ENCODE data around the gene C17orf100. TPM values are rescaled to one million over a fixed set of nuclear protein-coding genes. Genes with fewer than 3 reads are reported as not detected.
"Not testable (repeated sequence)": the region's sequence is repeated elsewhere in the genome, so short reads cannot be mapped to it uniquely, and the experiment has no call there.

C17orf100 gene
- total RNA-seq, 1 donor from 2014 or later, result 1.7 TPM

DNA sequence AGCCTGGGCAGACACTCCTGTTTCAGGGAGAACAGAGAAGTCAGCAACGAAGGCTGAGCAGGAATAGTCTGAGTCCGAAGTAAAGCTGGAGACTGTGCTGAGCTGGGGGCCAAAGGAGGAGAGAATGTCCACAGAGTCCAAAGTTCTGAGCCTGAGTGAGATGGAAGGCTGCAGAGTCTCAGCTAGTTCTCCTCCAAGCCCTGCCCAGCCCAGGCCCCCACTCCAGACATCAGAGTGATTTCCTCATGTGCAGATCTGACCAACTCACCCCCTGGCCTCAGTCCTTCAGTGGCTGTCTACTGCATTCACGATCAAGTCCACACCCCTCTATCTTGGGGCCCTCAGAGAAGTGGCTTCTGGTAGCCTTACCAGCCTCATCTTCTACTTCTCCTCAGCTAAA, 40.0 kb downstream of the C17orf100 start:
- intact Hi-C loops (cut with micrococcal nuclease), result no loop called here

GRCh38 chr17:6691958-6692357, 40.4 kb downstream of the C17orf100 start:
- intact Hi-C loops (cut with micrococcal nuclease); DNase-seq (ENCODE audit: low spot score); H3K36me3 Mint-ChIP-seq (ENCODE audit: low read depth); H3K9me3 Mint-ChIP-seq; H3K27ac Mint-ChIP-seq; H3K4me1 Mint-ChIP-seq (ENCODE audit: low read depth); H3K4me3 Mint-ChIP-seq: not testable (repeated sequence)
- H3K27me3 Mint-ChIP-seq (ENCODE audit: insufficient read depth), result peaks cover 19% of the 10 kb centered on the region

More for the DNA sequence above, 40.0 kb downstream of the C17orf100 start:
- no peak for DNase-seq (ENCODE audit: low spot score)
- H3K27me3 Mint-ChIP-seq (ENCODE audit: insufficient read depth), result peaks cover 17% of the 10 kb centered on the region
- H3K4me1 Mint-ChIP-seq (ENCODE audit: low read depth), result no peaks in the 10 kb centered on the region
- no peaks in the 10 kb centered on the region for H3K36me3 Mint-ChIP-seq (ENCODE audit: low read depth)
- H3K4me3 Mint-ChIP-seq, result no peak overlapping the region
- H3K9me3 Mint-ChIP-seq, result no peaks in the 10 kb centered on the region
- H3K27ac Mint-ChIP-seq, result no peak overlapping the region

- Mint-ChIP-seq H3K9me3 (no peaks in the 10 kb centered on the region), H3K4me1 (ENCODE audit: low read depth) (no peaks in the 10 kb centered on the region), H3K36me3 (ENCODE audit: low read depth) (no peaks in the 10 kb centered on the region), H3K27ac (no peak overlapping the region), H3K4me3 (no peak overlapping the region), H3K27me3 (ENCODE audit: insufficient read depth) (peaks cover 18% of the 10 kb centered on the region)
- intact Hi-C loops (cut with micrococcal nuclease), result no loop called here
- no peak for DNase-seq (ENCODE audit: low spot score)
Observed at GRCh38 chr17:6695051-6695450, 43.5 kb downstream of the C17orf100 start.

DNA sequence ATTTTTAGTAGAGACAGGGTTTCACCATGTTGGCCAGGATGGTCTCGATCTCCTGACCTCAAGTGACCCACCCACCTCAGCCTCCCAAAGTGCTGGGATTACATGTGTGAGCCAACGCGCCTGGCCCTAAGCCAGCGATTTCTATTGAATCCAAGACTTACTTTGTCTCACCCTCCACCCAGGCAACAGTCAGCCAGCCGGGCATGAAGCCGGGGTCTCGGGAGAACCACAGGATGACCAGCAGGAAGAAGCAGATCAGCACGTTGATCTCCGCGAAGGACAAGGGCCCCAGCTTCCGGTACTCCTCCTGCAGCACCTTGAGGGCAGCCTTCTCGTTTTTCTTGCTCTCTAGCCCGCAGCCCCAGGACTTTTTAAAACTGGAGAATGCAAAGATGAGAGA, 44.0 kb downstream of the C17orf100 start:
- Mint-ChIP-seq H3K4me1 (ENCODE audit: low read depth) (no peaks in the 10 kb centered on the region), H3K27me3 (ENCODE audit: insufficient read depth) (peaks cover 18% of the 10 kb centered on the region), H3K9me3 (no peaks in the 10 kb centered on the region), H3K36me3 (ENCODE audit: low read depth) (no peaks in the 10 kb centered on the region), H3K27ac (no peak overlapping the region), H3K4me3 (no peak overlapping the region)
- no peak for DNase-seq (ENCODE audit: low spot score)
- intact Hi-C loops (cut with micrococcal nuclease), result no loop called here

DNA sequence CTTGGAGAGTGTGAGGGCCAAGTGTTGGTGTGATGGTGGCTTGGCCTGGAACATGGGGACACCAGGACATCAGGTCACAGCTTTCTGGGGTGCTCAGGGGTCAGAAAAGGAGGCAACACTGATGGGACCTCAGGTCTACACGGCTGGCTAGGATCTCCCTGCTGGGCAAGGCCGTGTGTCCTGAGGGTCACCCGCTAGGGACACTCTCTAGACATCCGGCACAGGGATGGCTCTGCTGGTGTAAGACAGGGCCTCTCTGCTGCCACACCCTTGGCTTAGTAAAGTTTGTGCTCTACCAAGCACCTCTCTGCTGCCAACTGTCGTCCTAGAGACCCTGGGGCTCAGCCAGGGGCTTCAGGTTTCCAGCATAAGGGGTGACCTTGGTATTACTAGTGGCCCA, 45.3 kb downstream of the C17orf100 start:
- H3K4me1 Mint-ChIP-seq (ENCODE audit: low read depth), result no peaks in the 10 kb centered on the region
- peaks cover 14% of the 10 kb centered on the region for H3K27me3 Mint-ChIP-seq (ENCODE audit: insufficient read depth)
- no peak for DNase-seq (ENCODE audit: low spot score)
- no peak overlapping the region for H3K4me3 Mint-ChIP-seq
- intact Hi-C loops (cut with micrococcal nuclease), result no loop called here
- H3K9me3 Mint-ChIP-seq, result no peaks in the 10 kb centered on the region
- H3K27ac Mint-ChIP-seq, result no peak overlapping the region
- H3K36me3 Mint-ChIP-seq (ENCODE audit: low read depth), result no peaks in the 10 kb centered on the region

DNA sequence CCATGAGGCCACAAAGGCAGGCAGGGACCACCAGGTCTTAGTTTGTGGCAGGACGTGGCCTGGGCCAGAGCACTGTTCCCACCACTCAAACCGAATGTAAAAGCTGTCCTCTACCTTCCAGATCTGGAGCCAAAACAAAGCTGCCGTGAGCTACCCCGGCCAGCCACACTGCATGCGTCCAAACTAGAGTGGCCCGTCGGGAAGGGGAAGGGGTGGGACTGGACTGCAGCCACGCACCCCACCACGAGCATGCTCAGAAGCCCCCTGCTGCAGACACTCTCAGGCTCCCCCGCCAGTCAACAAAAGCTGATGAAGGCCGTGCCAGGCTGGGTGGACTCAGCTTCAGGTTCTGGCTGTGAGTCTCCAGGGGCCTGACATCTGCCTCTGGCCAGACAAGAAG, 46.4 kb downstream of the C17orf100 start:
- H3K4me3 Mint-ChIP-seq, result no peak overlapping the region
- DNase-seq (ENCODE audit: low spot score), result no peak
- no peaks in the 10 kb centered on the region for H3K9me3 Mint-ChIP-seq
- H3K27ac Mint-ChIP-seq, result no peak overlapping the region
- H3K27me3 Mint-ChIP-seq (ENCODE audit: insufficient read depth), result peaks cover 14% of the 10 kb centered on the region
- H3K4me1 Mint-ChIP-seq (ENCODE audit: low read depth), result no peaks in the 10 kb centered on the region
- no peaks in the 10 kb centered on the region for H3K36me3 Mint-ChIP-seq (ENCODE audit: low read depth)
- intact Hi-C loops (cut with micrococcal nuclease), result no loop called here

- H3K27ac Mint-ChIP-seq, result no peak overlapping the region
- H3K4me1 Mint-ChIP-seq (ENCODE audit: low read depth), result no peaks in the 10 kb centered on the region
- H3K36me3 Mint-ChIP-seq (ENCODE audit: low read depth), result no peaks in the 10 kb centered on the region
- peaks cover 10% of the 10 kb centered on the region for H3K27me3 Mint-ChIP-seq (ENCODE audit: insufficient read depth)
- intact Hi-C loops (cut with micrococcal nuclease), result no loop called here
- H3K9me3 Mint-ChIP-seq, result no peaks in the 10 kb centered on the region
- no peak overlapping the region for H3K4me3 Mint-ChIP-seq
- DNase-seq (ENCODE audit: low spot score), result no peak
Observed at GRCh38 chr17:6699997-6700947, 48.7 kb downstream of the C17orf100 start.

- no peak overlapping the region for H3K27ac Mint-ChIP-seq
- intact Hi-C loops (cut with micrococcal nuclease), result no loop called here
- DNase-seq (ENCODE audit: low spot score), result no peak
- H3K36me3 Mint-ChIP-seq (ENCODE audit: low read depth), result no peaks in the 10 kb centered on the region
- peaks cover 10% of the 10 kb centered on the region for H3K27me3 Mint-ChIP-seq (ENCODE audit: insufficient read depth)
- H3K4me1 Mint-ChIP-seq (ENCODE audit: low read depth), result no peaks in the 10 kb centered on the region
- H3K4me3 Mint-ChIP-seq, result no peak overlapping the region
- H3K9me3 Mint-ChIP-seq, result no peaks in the 10 kb centered on the region
Observed at GRCh38 chr17:6700948-6701307, 49.4 kb downstream of the C17orf100 start.

DNA sequence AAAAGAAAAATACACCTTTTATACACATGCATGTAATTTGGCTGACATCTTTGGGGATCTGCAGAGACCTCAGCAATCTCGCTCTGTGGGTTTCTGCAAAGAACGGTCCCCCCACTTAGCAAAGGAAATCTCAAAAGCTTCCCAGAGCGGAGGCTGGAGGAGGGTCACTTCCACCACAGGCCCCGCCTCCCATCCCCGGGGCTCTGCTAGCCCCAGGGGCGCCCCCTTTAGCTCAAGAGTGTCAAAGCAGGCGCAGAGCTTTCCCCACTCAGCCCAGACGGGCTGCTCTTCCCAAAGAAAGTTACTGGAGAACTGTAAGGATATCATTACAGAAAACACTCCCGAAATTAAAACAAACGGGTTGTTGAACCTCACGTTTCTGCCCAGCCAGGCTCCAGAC, 50.2 kb downstream of the C17orf100 start:
- no peaks in the 10 kb centered on the region for H3K36me3 Mint-ChIP-seq (ENCODE audit: low read depth)
- no peak for DNase-seq (ENCODE audit: low spot score)
- intact Hi-C loops (cut with micrococcal nuclease), result no loop called here
- no peak overlapping the region for H3K4me3 Mint-ChIP-seq
- H3K4me1 Mint-ChIP-seq (ENCODE audit: low read depth), result no peaks in the 10 kb centered on the region
- no peak overlapping the region for H3K27ac Mint-ChIP-seq
- H3K9me3 Mint-ChIP-seq, result no peaks in the 10 kb centered on the region
- H3K27me3 Mint-ChIP-seq (ENCODE audit: insufficient read depth), result peaks cover 11% of the 10 kb centered on the region

DNA sequence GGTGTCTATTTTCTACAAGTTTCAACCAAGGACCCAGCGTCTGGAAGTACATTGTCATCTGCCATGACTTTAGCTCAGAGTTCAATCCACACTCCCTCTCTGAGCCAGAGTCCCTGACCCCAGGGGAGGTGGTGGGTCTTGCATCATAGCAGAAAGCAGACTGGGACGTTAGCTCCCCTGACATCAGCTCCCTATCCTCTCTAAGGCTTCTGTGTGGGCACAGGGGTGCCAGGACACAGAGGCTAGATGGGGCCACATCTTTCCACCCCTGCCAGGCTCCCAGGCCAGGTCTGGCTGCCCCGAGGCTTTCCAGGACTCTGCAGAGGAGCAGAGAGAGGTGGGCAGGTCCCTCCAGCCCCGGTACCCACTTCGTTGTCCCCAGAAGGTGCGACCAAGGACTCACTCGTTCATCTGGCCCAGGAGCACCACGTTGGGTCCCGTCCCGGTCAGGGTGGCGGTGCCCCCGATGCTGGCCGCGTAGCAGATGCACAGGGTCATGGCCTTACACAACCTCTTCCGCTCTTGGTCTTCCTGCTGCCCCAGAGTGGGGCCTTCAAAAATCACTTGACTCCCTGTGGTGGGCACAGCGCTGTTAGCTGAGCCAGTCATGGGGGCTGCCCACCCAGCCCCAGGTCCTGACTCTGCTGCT, 51.1 kb downstream of the C17orf100 start:
- no peaks in the 10 kb centered on the region for H3K36me3 Mint-ChIP-seq (ENCODE audit: low read depth)

More for the DNA sequence above, 51.1 kb downstream of the C17orf100 start:
- no peaks in the 10 kb centered on the region for H3K4me1 Mint-ChIP-seq (ENCODE audit: low read depth)
- no peak overlapping the region for H3K27ac Mint-ChIP-seq
- H3K27me3 Mint-ChIP-seq (ENCODE audit: insufficient read depth), result peaks cover 11% of the 10 kb centered on the region
- intact Hi-C loops (cut with micrococcal nuclease), result no loop called here
- DNase-seq (ENCODE audit: low spot score), result no peak
- no peaks in the 10 kb centered on the region for H3K9me3 Mint-ChIP-seq
- no peak overlapping the region for H3K4me3 Mint-ChIP-seq

Other genes starting within 250 kb of the C17orf100 start
- not detected in 2 replicates for gene AIPL1, start 216.6 kb upstream of the C17orf100 start, total RNA-seq
- gene PIMREG, start 207.3 kb upstream of the C17orf100 start, total RNA-seq, result 6.8 and 8.0 TPM in 2 replicates
- gene PITPNM3, start 95.2 kb upstream of the C17orf100 start, total RNA-seq, result 0.65 and 0.81 TPM in 2 replicates
- gene KIAA0753, start 11.1 kb upstream of the C17orf100 start, total RNA-seq, result 18.2 and 22.2 TPM in 2 replicates
- gene TXNDC17, start 10.7 kb upstream of the C17orf100 start, total RNA-seq, result 94.0 and 95.2 TPM in 2 replicates
- gene MED31, start 157 bp upstream of the C17orf100 start, total RNA-seq, result 24.3 and 28.4 TPM in 2 replicates
- not detected in 2 replicates for gene SLC13A5, start 61.6 kb downstream of the C17orf100 start, total RNA-seq
- gene XAF1, start 104.3 kb downstream of the C17orf100 start, total RNA-seq, result 41.7 and 45.7 TPM in 2 replicates
- gene FBXO39, start 124.5 kb downstream of the C17orf100 start, total RNA-seq, result 0.29 TPM in 1 of 2 replicates, not detected in the other
- gene TEKT1, start 180.0 kb downstream of the C17orf100 start, total RNA-seq, result not detected in 2 replicates

Measured in activated T-helper 1 cell treated with anti-CD3 and anti-CD28 coated beads, Interleukin-12 subunit alpha, Interleukin-12 subunit beta, Interleukin-2, Interleukin-4 antibody, amounts not matched to agents 30 ng/mL and 10 ng/mL and 1 ng/mL, durations not matched to agents 14 hours and 24 hours and 36 hours (primary cell).